H1 (cell line): ENCODE results near the gene ADH1A. TPM values are rescaled to one million over a fixed set of nuclear protein-coding genes. Genes with fewer than 3 reads are reported as not detected.

Source experiments
- CTCF ChIA-PET: fragments of 300-600 bp; sonication (Branson Sonifier 250); formaldehyde crosslinking; loops from one replicate; lab custom pipeline; 2021; ENCODE audit not compliant: partially characterized antibody; lab: Charles Lee
- POLR2A ChIA-PET: fragments of 300-600 bp; sonication (Branson Sonifier 250); formaldehyde crosslinking; loops from one replicate; lab custom pipeline; 2021; ENCODE audit warnings: inconsistent platforms; ENCODE audit not compliant: partially characterized antibody; lab: Charles Lee
- DNase-seq, 2 experiments: peaks; one replicate each; pipeline versions ENCODE4 v3.0.0 to v3.0.0-alpha.2; 2010 to 2022; ENCODE audit warnings: low spot score in 2 of 2, low read depth in 1 of 2, mixed read lengths in 1 of 2
- FAIRE-seq: peaks from 2 replicates; lab custom pipeline; 2011; peaks lifted over from hg19 to GRCh38; lab: Jason Lieb, UNC
- H2AFZ ChIP-seq: 2 replicates; pipeline ENCODE4 v1.8.1; 2012; ENCODE audit warnings: low read length, inconsistent platforms
- H2AK5ac ChIP-seq: 2 replicates; pipeline ENCODE4 v1.6.1; 2013; ENCODE audit warnings: low read depth, low read length
- H2BK120ac ChIP-seq: replicated peaks from 2 replicates; pipeline ENCODE3; 2013; ENCODE audit warnings: low read depth, low read length, inconsistent platforms
- H2BK12ac ChIP-seq: 2 replicates; pipeline ENCODE4 v1.6.1; 2013; ENCODE audit warnings: low read depth, low read length
- H2BK15ac ChIP-seq: 2 replicates; pipeline ENCODE4 v1.6.1; 2013; ENCODE audit warnings: low read length
- H2BK20ac ChIP-seq: 2 replicates; pipeline ENCODE4 v1.6.1; 2013; ENCODE audit warnings: low read length
- H2BK5ac ChIP-seq: 2 replicates; pipeline ENCODE4 v1.6.1; 2013; ENCODE audit warnings: low read depth, low read length
- H3K14ac ChIP-seq: 2 replicates; pipeline ENCODE4 v1.6.1; 2013; ENCODE audit warnings: inconsistent platforms; ENCODE audit not compliant: insufficient read length
- H3K18ac ChIP-seq: 2 replicates; pipeline ENCODE4 v1.6.1; 2013; ENCODE audit warnings: low read length; ENCODE audit errors: extremely low read depth
- H3K23ac ChIP-seq: 2 replicates; pipeline ENCODE4 v1.6.1; 2013; ENCODE audit warnings: inconsistent platforms; ENCODE audit not compliant: insufficient read length
- H3K23me2 ChIP-seq: 2 replicates; pipeline ENCODE4 v1.6.1; 2013; ENCODE audit warnings: low read depth, low read length
- H3K27ac ChIP-seq: 2 replicates; pipeline ENCODE4 v1.6.1; 2011; ENCODE audit warnings: low read depth, low read length, inconsistent platforms
- H3K27me3 ChIP-seq, 4 experiments: replicated peaks in 1 of 4; 1 replicate in 1 of 4; 2 replicates in 3 of 4; pipeline versions ENCODE4 v1.6.1 to v1.8.1; 2011 to 2013; ENCODE audit warnings: low read length in 3 of 4, mild to moderate bottlenecking in 3 of 4, inconsistent platforms in 2 of 4, mixed read lengths in 2 of 4, moderate library complexity in 1 of 4; ENCODE audit not compliant: control insufficient read depth in 3 of 4, insufficient read depth in 3 of 4; ENCODE audit errors: extremely low read depth in 1 of 4
- H3K36me3 ChIP-seq, 4 experiments: 2 replicates each; pipeline versions ENCODE4 v1.6.1 to v1.8.1; 2011 to 2013; ENCODE audit warnings: mild to moderate bottlenecking in 4 of 4, low read length in 3 of 4, moderate library complexity in 2 of 4, control low read depth in 1 of 4, inconsistent platforms in 1 of 4; ENCODE audit not compliant: insufficient read depth in 4 of 4, control insufficient read depth in 2 of 4
- H3K4ac ChIP-seq: replicated peaks from 2 replicates; pipeline ENCODE3; 2013; ENCODE audit warnings: low read length, low read depth, mixed read lengths, inconsistent platforms; ENCODE audit not compliant: insufficient read length
- H3K4me1 ChIP-seq, 4 experiments: replicated peaks in 1 of 4; 1 replicate in 1 of 4; 2 replicates in 3 of 4; pipeline versions ENCODE4 v1.6.1 to v1.8.1; 2011 to 2013; ENCODE audit warnings: low read length in 3 of 4, inconsistent platforms in 2 of 4, mixed read lengths in 1 of 4; ENCODE audit not compliant: insufficient read depth in 4 of 4, control insufficient read depth in 3 of 4
- H3K4me2 ChIP-seq, 2 experiments: 2 replicates each; pipeline versions ENCODE4 v1.6.1 to v1.8.1; 2011 to 2013; ENCODE audit warnings: low read depth in 2 of 2, low read length in 2 of 2, control low read depth in 1 of 2, inconsistent platforms in 1 of 2, mild to moderate bottlenecking in 1 of 2; ENCODE audit not compliant: insufficient read depth in 1 of 2
- H3K4me3 ChIP-seq, 4 experiments: fragments of 200-600, 300-600 bp in 1 of 4; sonication (generic), shearing (Covaris generic), sonication (Bioruptor Twin) in 1 of 4; 2 replicates each; pipeline versions ENCODE4 v1.5.1 to v1.8.1; 2011 to 2016; ENCODE audit warnings: low read length in 4 of 4, low read depth in 3 of 4, control low read depth in 2 of 4, inconsistent platforms in 2 of 4, mild to moderate bottlenecking in 2 of 4, mixed read lengths in 1 of 4, moderate library complexity in 1 of 4; ENCODE audit not compliant: insufficient read depth in 2 of 4; ENCODE audit errors: extremely low read depth in 1 of 4
- H3K56ac ChIP-seq: replicated peaks from 2 replicates; pipeline ENCODE3; 2013; ENCODE audit warnings: low read depth, mild to moderate bottlenecking, mixed read lengths, low read length, inconsistent platforms; ENCODE audit not compliant: insufficient read length
- H3K79me1 ChIP-seq: 2 replicates; pipeline ENCODE4 v1.6.1; 2013; ENCODE audit warnings: low read depth, low read length, control low read depth
- H3K79me2 ChIP-seq, 2 experiments: 2 replicates each; pipeline versions ENCODE4 v1.6.1 to v1.8.1; 2012 to 2013; ENCODE audit warnings: low read length in 2 of 2, mild to moderate bottlenecking in 2 of 2, inconsistent platforms in 1 of 2; ENCODE audit not compliant: insufficient read depth in 2 of 2, control insufficient read depth in 1 of 2
- H3K9ac ChIP-seq, 4 experiments: replicated peaks in 1 of 4; 1 replicate in 1 of 4; 2 replicates in 3 of 4; pipeline versions ENCODE4 v1.6.1 to v1.8.1; 2011 to 2013; ENCODE audit warnings: low read depth in 3 of 4, low read length in 3 of 4, control low read depth in 2 of 4, mild to moderate bottlenecking in 2 of 4, moderate library complexity in 2 of 4, inconsistent platforms in 1 of 4; ENCODE audit errors: extremely low read depth in 1 of 4
- H3K9me3 ChIP-seq, 2 experiments: 2 replicates each; pipeline versions ENCODE4 v1.6.1 to v1.8.1; 2012 to 2013; ENCODE audit warnings: mild to moderate bottlenecking in 2 of 2, moderate library complexity in 2 of 2, control low read depth in 1 of 2, inconsistent platforms in 1 of 2, low read depth in 1 of 2, low read length in 1 of 2, mixed read lengths in 1 of 2; ENCODE audit not compliant: insufficient read depth in 2 of 2
- H4K20me1 ChIP-seq, 2 experiments: replicated peaks in 1 of 2; 2 replicates each; pipeline versions ENCODE3 to v1.8.1; 2011 to 2013; ENCODE audit warnings: inconsistent platforms in 2 of 2, low read length in 2 of 2, mild to moderate bottlenecking in 1 of 2; ENCODE audit not compliant: insufficient read depth in 2 of 2, control insufficient read depth in 1 of 2
- H4K5ac ChIP-seq: 2 replicates; pipeline ENCODE4 v1.6.1; 2013; ENCODE audit warnings: low read length, low read depth, mixed read lengths, inconsistent platforms; ENCODE audit not compliant: insufficient read length
- H4K8ac ChIP-seq: 2 replicates; pipeline ENCODE4 v1.8.0; 2013; ENCODE audit warnings: mild to moderate bottlenecking, moderate library complexity, low read length, inconsistent platforms; ENCODE audit not compliant: insufficient read depth; ENCODE audit errors: extremely low read depth
- H4K91ac ChIP-seq: replicated peaks from 2 replicates; pipeline ENCODE3; 2013; ENCODE audit warnings: low read length, mixed read lengths, inconsistent platforms; ENCODE audit not compliant: insufficient read length
- ASH2L ChIP-seq: fragments of 200-600, 300-600 bp; sonication (generic); IDR thresholded peaks from one replicate; pipeline ENCODE4 v1.7.1; 2017; ENCODE audit warnings: low read length
- BACH1 ChIP-seq: IDR thresholded peaks from 2 replicates; pipeline ENCODE4 v1.6.1; 2012; ENCODE audit warnings: low read length, improper control_type of control experiment
- BCL11A ChIP-seq, 2 experiments: IDR thresholded peaks; one replicate each; pipeline ENCODE4 v1.6.1; 2011; ENCODE audit warnings: low read depth in 2 of 2, low read length in 2 of 2, mild to moderate bottlenecking in 2 of 2
- CEBPB ChIP-seq: IDR thresholded peaks from 2 replicates; pipeline ENCODE4 v1.6.1; 2012; ENCODE audit warnings: low read depth, low read length
- FOSL1 ChIP-seq: IDR thresholded peaks from 2 replicates; pipeline ENCODE4 v1.6.1; 2011; ENCODE audit warnings: mild to moderate bottlenecking, low read depth, low read length, moderate library complexity; ENCODE audit not compliant: insufficient read depth
- KDM1A ChIP-seq: fragments of 200-600, 300-600 bp; sonication (generic); IDR thresholded peaks from 2 replicates; pipeline ENCODE4 v1.7.1; 2016; ENCODE audit warnings: mild to moderate bottlenecking, low read length, borderline replicate concordance
- RFX5 ChIP-seq: IDR thresholded peaks from 2 replicates; pipeline ENCODE4 v1.6.1; 2011; ENCODE audit warnings: low read depth, low read length, improper control_type of control experiment, borderline replicate concordance
- SIRT6 ChIP-seq: IDR thresholded peaks from one replicate; pipeline ENCODE4 v1.7.1; 2012; ENCODE audit warnings: low read length, inconsistent platforms
- SRF ChIP-seq: IDR thresholded peaks from 2 replicates; pipeline ENCODE4 v1.6.1; 2011; ENCODE audit warnings: mild to moderate bottlenecking, low read depth, low read length, moderate library complexity
- TBP ChIP-seq: IDR thresholded peaks from 2 replicates; pipeline ENCODE4 v1.6.1; 2011; ENCODE audit warnings: low read depth, low read length, improper control_type of control experiment
- WGBS, 2 experiments: shearing (Covaris generic) in 1 of 2; methylation state at CpG; one replicate each; pipeline versions ENCODE4 v1.1.6 to v1.1.7; 2013 to 2015; ENCODE audit warnings: low lambda C conversion rate in 2 of 2, mixed read lengths in 2 of 2, inconsistent platforms in 1 of 2, low coverage in 1 of 2, missing lambda C conversion rate in 1 of 2; ENCODE audit not compliant: insufficient replicate concordance in 2 of 2, insufficient coverage in 1 of 2, insufficient read length in 1 of 2; ENCODE audit errors: extremely low coverage in 1 of 2, missing lambda C conversion rate in 1 of 2; 5-methylcytosine and 5-hydroxymethylcytosine counted together
- polyA plus RNA-seq, 7 experiments: library from polyadenylated mRNA; depleted of rRNA in 3 of 7; stranded (reverse) in 5 of 7; unstranded in 2 of 7; fragments of >200 nt in 5 of 7; fragments of 200-250 nt in 2 of 7; gene quantifications; 1 replicate in 5 of 7; 2 replicates in 1 of 7; 4 replicates in 1 of 7; pipeline versions ENCODE4 v1.2.1 to v1.2.3, GENCODE V29; 2011 to 2013; ENCODE audit warnings: missing spikeins in 2 of 7, mixed read lengths in 2 of 7
- total RNA-seq: library from RNA; stranded (reverse); fragmentation: NEBNext Ultra II Directional; extraction: Animal tissue kit (Norgen Biotek cat#: 25700); gene quantifications from 2 replicates; pipeline ENCODE4 v1.2.1, GENCODE V29; 2021
- TF ChIP-seq, protein P1 (sequence below): IDR thresholded peaks from 2 replicates; pipeline ENCODE4 v1.6.1; 2011; ENCODE audit warnings: low read length, improper control_type of control experiment

The ADH1A gene
- total and polyA plus RNA-seq, 2 of the 8 experiments (the other 6 are each of a cell fraction or from before 2014, with no cell fraction given): not detected

DNA sequence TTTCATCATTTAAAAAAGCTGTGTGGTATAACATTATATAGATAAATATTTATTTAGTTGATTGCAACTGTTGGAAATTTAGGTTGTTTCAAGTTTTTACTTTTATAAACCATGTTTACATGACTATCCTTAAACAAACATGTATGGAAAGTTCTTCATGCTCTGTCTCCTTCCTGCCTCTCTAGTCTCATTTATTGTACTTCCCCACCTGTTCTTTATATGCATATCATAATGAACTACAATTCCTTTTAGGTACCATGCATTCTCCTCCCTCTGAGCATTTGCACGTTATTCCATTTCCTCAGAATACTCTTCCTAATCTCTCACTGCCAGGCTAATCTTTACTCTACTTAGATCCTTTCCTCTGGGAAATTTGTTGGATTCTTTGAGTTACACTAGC is 54.8 kb downstream of the ADH1A start:
- H3K56ac ChIP-seq: no peak overlapping the region
- H3K36me3 ChIP-seq: no peaks in the 10 kb centered on the region
- CTCF ChIA-PET: no interaction called here
- H3K4ac ChIP-seq: no peak overlapping the region
- no peaks in the 10 kb centered on the region for H3K23me2 ChIP-seq
- no peaks in the 10 kb centered on the region for H4K20me1 ChIP-seq
- H3K18ac ChIP-seq: no peak overlapping the region
- H3K27ac ChIP-seq: no peak overlapping the region
- no peak overlapping the region for H2AFZ ChIP-seq
- H4K91ac ChIP-seq: no peak overlapping the region
- no peak overlapping the region for H2AK5ac ChIP-seq
- no peak for FAIRE-seq
- no peak overlapping the region for H3K14ac ChIP-seq
- H3K9me3 ChIP-seq: peaks cover 0 to 5% of the 10 kb centered on the region in 2 experiments; a peak in 2 of 4 replicates
- no peak overlapping the region for H3K23ac ChIP-seq
- H3K9ac ChIP-seq: no peak overlapping the region
- no peaks in the 10 kb centered on the region for H3K79me2 ChIP-seq
- H3K4me2 ChIP-seq: no peak overlapping the region
- H3K79me1 ChIP-seq: no peaks in the 10 kb centered on the region
- no peak overlapping the region for H2BK120ac ChIP-seq
- no peak overlapping the region for H2BK12ac ChIP-seq
- H3K27me3 ChIP-seq: no peaks in the 10 kb centered on the region
- H4K8ac ChIP-seq: no peak overlapping the region
- H2BK20ac ChIP-seq: no peak overlapping the region
- H3K4me3 ChIP-seq: no peak overlapping the region
- POLR2A ChIA-PET: no interaction called here
- WGBS, 2 experiments: 82% methylated on average over 1 of the region's 1 CpG; no CpG with 5 or more reads in 1 of the 2 experiments
- H2BK5ac ChIP-seq: no peak overlapping the region
- H4K5ac ChIP-seq: no peak overlapping the region
- H2BK15ac ChIP-seq: no peak overlapping the region
- TF ChIP-seq FOSL1 (no peak), TBP (no peak), BCL11A (IDR thresholded peaks at IDR 0.05; ENCODE audit: low read depth in 2 of 2, low read length in 2 of 2) (no peak), CEBPB (no peak), SRF (no peak), KDM1A (no peak), SIRT6 (no peak), RFX5 (no peak), ASH2L (no peak), BACH1 (no peak)
- TF ChIP-seq, protein P1, sequence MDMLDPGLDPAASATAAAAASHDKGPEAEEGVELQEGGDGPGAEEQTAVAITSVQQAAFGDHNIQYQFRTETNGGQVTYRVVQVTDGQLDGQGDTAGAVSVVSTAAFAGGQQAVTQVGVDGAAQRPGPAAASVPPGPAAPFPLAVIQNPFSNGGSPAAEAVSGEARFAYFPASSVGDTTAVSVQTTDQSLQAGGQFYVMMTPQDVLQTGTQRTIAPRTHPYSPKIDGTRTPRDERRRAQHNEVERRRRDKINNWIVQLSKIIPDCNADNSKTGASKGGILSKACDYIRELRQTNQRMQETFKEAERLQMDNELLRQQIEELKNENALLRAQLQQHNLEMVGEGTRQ: no peak
- no peak for DNase-seq
- H3K4me1 ChIP-seq: no peaks in the 10 kb centered on the region
